Naive thymus-derived CD8-positive, alpha-beta T cell (primary cell): ENCODE data around the gene TRPV3. TPM values are rescaled to one million over a fixed set of nuclear protein-coding genes. Genes with fewer than 3 reads are reported as not detected.
"Not testable (repeated sequence)": the region's sequence is repeated elsewhere in the genome, so short reads cannot be mapped to it uniquely, and the experiment has no call there.

Experiments used
- ATAC-seq, 2 donors: fragments of 150-1000 bp; cut with Tn5 transposase in 1 of 2; sonication (Bioruptor Pico), chemical (Tn5 transposase) in 1 of 2; 1 replicate in 1 of 2; 2 replicates in 1 of 2; pipeline ENCODE4 v1.10.0; 2021; ENCODE audit warnings: mild to moderate bottlenecking in 2 of 2, moderate library complexity in 2 of 2
- POLR2A ChIA-PET: fragments of 350-600 bp; sonication (Branson Sonifier 250); formaldehyde crosslinking; loops from one replicate; lab custom pipeline; 2021; ENCODE audit warnings: antibody characterized with exemption; lab: Charles Lee
- DNase-seq, 10 donors: peaks; one replicate each; pipeline versions ENCODE4 v3.0.0 to v3.0.0-alpha.2; 2020 to 2022
- H3K27ac Mint-ChIP-seq, 10 donors: one replicate each; pipeline ENCODE4 v1.8.0; 2020 to 2022; ENCODE audit warnings: mild to moderate bottlenecking in 10 of 10, mixed read lengths in 10 of 10, moderate library complexity in 4 of 10, inconsistent platforms in 1 of 10
- H3K27me3 Mint-ChIP-seq, 5 donors: one replicate each; pipeline ENCODE4 v1.8.0; 2021 to 2022; ENCODE audit warnings: mixed read lengths in 5 of 5
- H3K36me3 Mint-ChIP-seq, 3 donors: one replicate each; pipeline ENCODE4 v1.8.0; 2020 to 2022; ENCODE audit warnings: mixed read lengths in 3 of 3, mild to moderate bottlenecking in 2 of 3, inconsistent platforms in 1 of 3
- H3K4me1 Mint-ChIP-seq, 4 donors: one replicate each; pipeline ENCODE4 v1.8.0; 2021 to 2022; ENCODE audit warnings: mixed read lengths in 4 of 4
- H3K4me3 Mint-ChIP-seq, 10 donors: one replicate each; pipeline ENCODE4 v1.8.0; 2020 to 2022; ENCODE audit warnings: mild to moderate bottlenecking in 10 of 10, mixed read lengths in 10 of 10, moderate library complexity in 6 of 10, inconsistent platforms in 1 of 10
- H3K9me3 Mint-ChIP-seq, 9 donors: one replicate each; pipeline ENCODE4 v1.8.0; 2020 to 2022; ENCODE audit warnings: mixed read lengths in 9 of 9, mild to moderate bottlenecking in 3 of 9, inconsistent platforms in 1 of 9, moderate library complexity in 1 of 9
- polyA plus RNA-seq, 3 donors: library from polyadenylated mRNA; unstranded; fragments of 300-500 nt; fragmentation: Illumina TruSeq; gene quantifications; one replicate each; pipeline ENCODE4 v1.2.3, GENCODE V29; 2021
- total RNA-seq, 8 experiments: library from RNA in 2 of 8; stranded (reverse) in 2 of 8; gene quantifications; one replicate each; pipeline ENCODE4 v1.2.3 and lab custom pipeline; 2021 to 2026

The TRPV3 gene
- total and polyA plus RNA-seq, 5 experiments from 2014 or later = 0.13 to 0.47 (median 0.38) TPM; not detected in 2

DNA sequence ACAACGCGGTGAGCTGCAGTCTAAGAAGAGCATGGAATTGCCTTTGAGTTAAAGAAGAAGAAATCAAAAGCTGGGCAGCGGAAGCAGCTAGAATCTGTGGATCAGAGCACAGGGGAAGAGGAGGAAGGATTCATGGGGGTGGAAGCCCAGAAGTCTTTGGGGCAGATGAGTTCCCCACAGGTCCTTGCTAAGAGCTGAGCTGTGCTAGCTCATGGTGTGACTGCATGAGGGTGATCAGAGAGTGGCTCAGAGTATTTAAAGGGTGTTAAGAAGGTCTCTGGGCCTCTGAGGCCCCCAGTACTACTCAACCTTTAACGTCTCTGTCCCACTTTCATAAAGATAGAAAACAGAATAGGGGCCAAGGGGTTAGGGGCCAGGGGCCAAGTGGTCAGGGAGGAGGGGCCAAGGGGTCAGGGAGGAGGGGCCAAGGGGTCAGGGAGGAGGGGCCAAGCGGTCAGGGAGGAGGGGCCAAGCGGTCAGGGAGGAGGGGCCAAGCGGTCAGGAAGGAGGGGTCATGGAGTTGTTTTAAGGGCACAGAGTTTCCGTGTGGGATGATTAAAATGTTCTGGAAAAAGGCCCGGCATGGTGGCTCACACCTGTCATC is 12.0 kb upstream of the TRPV3 start:
- ATAC-seq = no peak
- H3K36me3 Mint-ChIP-seq = peaks cover 0 to 20% (median 0%) of the 10 kb centered on the region in 3 donors
- H3K4me3 Mint-ChIP-seq = no peak overlapping the region
- H3K27me3 Mint-ChIP-seq = no peaks in the 10 kb centered on the region
- POLR2A ChIA-PET = no interaction called here
- DNase-seq = no peak
- peak overlapping the region in 1 of 10 donors; percentile 29 for H3K27ac Mint-ChIP-seq
- peaks cover 0 to 2% (median 0%) of the 10 kb centered on the region in 4 donors for H3K4me1 Mint-ChIP-seq
- H3K9me3 Mint-ChIP-seq = no peaks in the 10 kb centered on the region

DNA sequence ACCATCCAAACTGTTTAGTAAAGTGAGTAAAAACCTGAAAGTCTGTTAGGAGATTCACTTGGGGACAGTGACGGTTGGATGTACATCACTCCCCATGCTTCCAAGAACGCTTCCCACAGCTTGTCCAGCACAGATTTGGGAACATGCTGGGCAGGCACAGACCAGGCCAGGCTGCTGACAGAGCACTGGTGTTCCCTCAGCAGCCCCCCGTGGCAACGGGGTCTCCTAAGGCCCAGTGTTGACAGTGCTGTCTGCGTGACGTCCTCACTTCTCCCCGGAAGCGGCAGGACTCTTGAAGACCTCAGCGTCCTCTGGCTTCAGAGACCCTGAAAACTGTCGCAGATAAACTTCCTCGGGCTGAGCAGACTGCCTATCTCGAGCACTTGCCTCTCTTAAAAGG is 8.9 kb upstream of the TRPV3 start:
- POLR2A ChIA-PET = no interaction called here
- Mint-ChIP-seq H3K36me3 (peaks cover 0 to 20% (median 0%) of the 10 kb centered on the region in 3 donors), H3K27ac (no peak overlapping the region), H3K4me3 (no peak overlapping the region), H3K9me3 (peaks cover 0 to 1% (median 0%) of the 10 kb centered on the region in 9 donors), H3K27me3 (no peaks in the 10 kb centered on the region), H3K4me1 (peaks cover 0 to 2% (median 0%) of the 10 kb centered on the region in 4 donors)
- ATAC-seq (no peak), DNase-seq (no peak)

DNA sequence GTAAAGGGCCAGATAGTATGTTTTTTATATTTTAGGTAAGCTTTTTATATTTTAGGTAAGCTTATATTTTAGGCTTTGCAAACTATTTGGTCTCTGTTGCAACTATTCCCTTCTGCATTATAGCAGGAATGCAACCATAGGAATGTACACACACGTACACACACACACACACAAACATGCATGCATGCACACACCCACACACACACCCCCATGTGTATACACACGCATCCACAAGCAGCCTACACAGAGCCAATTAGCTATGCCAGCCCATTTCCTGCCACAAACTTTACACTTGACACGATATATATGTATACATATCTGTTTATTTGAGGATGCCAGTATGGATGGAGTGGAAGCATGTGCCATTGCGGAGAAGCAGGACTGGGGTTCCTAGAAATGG is 7.5 kb upstream of the TRPV3 start:
- peak overlapping the region in 1 of 10 donors; percentile 27 for H3K27ac Mint-ChIP-seq
- ATAC-seq = no peak
- H3K27me3 Mint-ChIP-seq = no peaks in the 10 kb centered on the region
- H3K36me3 Mint-ChIP-seq = peaks cover 0 to 16% (median 0%) of the 10 kb centered on the region in 3 donors
- no peak for DNase-seq
- POLR2A ChIA-PET = interaction anchor here (0.7 kb wide), 1 partner anchor 11 kb away, joined by 3 read pairs; no protein-coding TSS in a partner anchor
- H3K4me3 Mint-ChIP-seq = no peak overlapping the region
- H3K9me3 Mint-ChIP-seq = peaks cover 0 to 3% (median 0%) of the 10 kb centered on the region in 9 donors
- peaks cover 0 to 2% (median 0%) of the 10 kb centered on the region in 4 donors for H3K4me1 Mint-ChIP-seq

DNA sequence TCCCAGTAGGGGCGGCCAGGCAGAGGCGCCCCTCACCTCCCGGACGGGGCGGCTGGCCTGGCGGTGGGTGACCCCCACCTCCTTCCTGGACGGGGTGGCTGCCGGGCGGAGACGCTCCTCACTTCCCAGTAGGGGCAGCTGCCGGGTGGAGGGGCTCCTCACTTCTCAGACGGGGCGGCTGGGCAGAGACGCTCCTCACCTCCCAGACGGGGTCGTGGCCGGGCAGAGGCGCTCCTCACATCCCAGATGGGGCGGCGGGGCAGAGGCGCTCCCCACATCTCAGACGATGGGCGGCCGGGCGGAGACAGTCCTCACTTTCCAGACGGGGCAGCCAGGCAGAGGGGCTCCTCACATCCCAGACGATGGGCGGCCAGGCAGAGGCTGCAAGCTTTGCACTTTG is 6.6 kb upstream of the TRPV3 start:
- H3K4me3 Mint-ChIP-seq, DNase-seq, H3K27ac Mint-ChIP-seq, H3K27me3 Mint-ChIP-seq, ATAC-seq, H3K4me1 Mint-ChIP-seq, H3K9me3 Mint-ChIP-seq, POLR2A ChIA-PET: not testable (repeated sequence)
- peaks cover 0 to 12% (median 0%) of the 10 kb centered on the region in 3 donors for H3K36me3 Mint-ChIP-seq

DNA sequence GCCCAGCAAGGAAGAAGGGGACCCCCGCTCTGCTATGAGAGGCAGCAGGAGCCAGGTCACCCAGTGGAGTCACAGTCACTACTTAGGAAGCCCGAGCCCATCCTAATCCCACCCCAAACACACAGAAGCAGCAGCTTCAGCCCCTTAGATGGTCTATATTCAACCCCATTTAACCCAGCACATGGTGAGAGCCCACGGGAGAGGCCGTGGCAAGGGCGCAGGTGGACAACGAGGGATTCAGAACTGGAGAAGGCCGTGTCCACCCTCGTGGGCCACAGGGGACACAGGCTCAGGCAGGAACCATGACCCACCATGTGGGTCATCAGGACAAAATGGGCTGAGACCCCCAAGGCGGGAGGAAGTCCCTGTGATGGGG is 1.6 kb upstream of the TRPV3 start:
- Mint-ChIP-seq H3K4me1 (peaks cover 3 to 10% (median 5%) of the 10 kb centered on the region in 4 donors), H3K36me3 (no peaks in the 10 kb centered on the region), H3K27ac (no peak overlapping the region), H3K4me3 (no peak overlapping the region), H3K9me3 (peaks cover 0 to 3% (median 0%) of the 10 kb centered on the region in 9 donors), H3K27me3 (peaks cover 0 to 3% (median 0%) of the 10 kb centered on the region in 5 donors)
- ATAC-seq = no peak
- no peak for DNase-seq
- POLR2A ChIA-PET = no interaction called here

DNA sequence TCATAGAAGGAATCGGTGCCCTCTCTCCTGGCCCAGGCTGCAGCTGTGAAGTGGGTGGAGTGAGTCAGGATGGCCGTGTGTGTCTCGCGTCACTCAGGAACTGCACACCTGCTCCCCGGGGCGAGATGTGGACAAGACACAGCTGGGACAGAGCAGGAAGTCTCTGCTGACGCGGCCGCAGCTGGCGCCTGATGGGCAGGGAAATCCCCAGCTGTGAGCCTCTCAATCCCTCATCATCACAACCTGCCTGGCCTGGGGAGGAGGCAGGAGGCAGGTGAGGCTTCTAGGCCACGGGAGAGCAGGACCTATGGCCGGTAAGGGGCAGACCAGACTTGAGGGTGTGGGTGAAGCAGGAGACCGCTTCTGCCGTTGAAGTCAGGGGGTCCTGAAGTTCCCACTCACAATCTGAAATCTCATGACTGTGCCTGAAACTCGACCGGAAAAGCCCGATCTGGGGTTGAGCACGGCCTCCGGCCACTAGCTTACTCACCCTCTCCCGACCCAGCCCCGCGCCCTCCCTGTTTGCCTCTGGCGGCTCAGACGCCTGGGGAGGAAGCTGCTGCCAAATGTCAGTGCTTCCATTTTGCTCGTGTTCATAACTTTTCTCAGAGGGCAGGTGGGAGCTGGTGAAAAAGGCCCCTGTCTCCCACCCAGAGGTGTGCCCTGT is 1.1 kb upstream of the TRPV3 start:
- Mint-ChIP-seq H3K4me3 (no peak overlapping the region), H3K27ac (peak overlapping the region in 1 of 10 donors; percentile 56), H3K36me3 (no peaks in the 10 kb centered on the region), H3K27me3 (peaks cover 0 to 6% (median 3%) of the 10 kb centered on the region in 5 donors), H3K9me3 (peaks cover 0 to 3% (median 0%) of the 10 kb centered on the region in 9 donors), H3K4me1 (peaks cover 3 to 10% (median 5%) of the 10 kb centered on the region in 4 donors)
- POLR2A ChIA-PET = no interaction called here
- ATAC-seq = peak; percentile 42 to 59
- no peak for DNase-seq

DNA sequence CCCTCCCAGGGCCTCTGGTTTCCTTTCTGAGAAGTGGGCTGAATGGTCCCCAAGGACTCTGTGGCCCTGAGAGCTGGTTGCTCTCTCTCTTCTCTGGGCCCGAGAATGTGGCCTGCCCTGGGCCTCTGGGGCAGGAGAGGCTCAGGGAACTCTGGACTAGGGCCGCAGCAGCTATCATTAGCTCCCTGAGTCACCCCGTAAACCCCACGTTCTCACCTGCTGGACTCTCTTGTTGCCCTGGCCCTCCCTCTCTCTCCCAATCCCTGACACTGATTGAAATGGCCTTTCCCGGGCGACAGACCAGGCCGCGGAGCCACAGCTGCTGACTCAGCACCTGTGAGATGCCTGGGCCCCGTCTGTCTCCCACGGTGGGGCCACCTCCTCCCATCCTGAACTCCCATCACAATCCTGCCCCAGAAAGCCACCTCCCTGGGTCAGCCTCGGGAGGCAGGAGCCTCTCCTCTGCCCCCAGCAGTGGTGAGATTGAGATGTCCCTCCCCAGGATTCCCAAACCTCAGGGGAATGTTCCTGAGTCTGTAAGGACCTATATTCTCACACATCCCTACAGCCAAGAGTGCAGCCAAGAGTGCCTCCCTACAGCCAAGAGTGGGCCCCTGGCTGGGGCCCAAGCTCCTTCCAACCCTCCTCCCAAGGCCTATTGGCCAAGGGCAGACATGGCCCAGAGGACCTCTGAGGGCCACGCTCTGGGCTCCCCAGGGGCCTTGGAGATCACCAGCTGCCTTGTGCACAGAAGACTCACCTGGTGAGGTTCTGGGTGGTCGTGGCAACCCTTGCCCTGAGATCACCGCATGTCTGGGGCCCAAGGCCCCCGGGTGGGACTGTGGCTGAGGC is 470 bp downstream of the TRPV3 start:
- ATAC-seq = no peak
- Mint-ChIP-seq H3K36me3 (no peaks in the 10 kb centered on the region), H3K27me3 (peaks cover 0 to 16% (median 10%) of the 10 kb centered on the region in 5 donors), H3K4me1 (peaks cover 3 to 10% (median 5%) of the 10 kb centered on the region in 4 donors), H3K27ac (no peak overlapping the region), H3K4me3 (no peak overlapping the region), H3K9me3 (peaks cover 0 to 3% (median 0%) of the 10 kb centered on the region in 9 donors)
- no peak for DNase-seq
- POLR2A ChIA-PET = no interaction called here

DNA sequence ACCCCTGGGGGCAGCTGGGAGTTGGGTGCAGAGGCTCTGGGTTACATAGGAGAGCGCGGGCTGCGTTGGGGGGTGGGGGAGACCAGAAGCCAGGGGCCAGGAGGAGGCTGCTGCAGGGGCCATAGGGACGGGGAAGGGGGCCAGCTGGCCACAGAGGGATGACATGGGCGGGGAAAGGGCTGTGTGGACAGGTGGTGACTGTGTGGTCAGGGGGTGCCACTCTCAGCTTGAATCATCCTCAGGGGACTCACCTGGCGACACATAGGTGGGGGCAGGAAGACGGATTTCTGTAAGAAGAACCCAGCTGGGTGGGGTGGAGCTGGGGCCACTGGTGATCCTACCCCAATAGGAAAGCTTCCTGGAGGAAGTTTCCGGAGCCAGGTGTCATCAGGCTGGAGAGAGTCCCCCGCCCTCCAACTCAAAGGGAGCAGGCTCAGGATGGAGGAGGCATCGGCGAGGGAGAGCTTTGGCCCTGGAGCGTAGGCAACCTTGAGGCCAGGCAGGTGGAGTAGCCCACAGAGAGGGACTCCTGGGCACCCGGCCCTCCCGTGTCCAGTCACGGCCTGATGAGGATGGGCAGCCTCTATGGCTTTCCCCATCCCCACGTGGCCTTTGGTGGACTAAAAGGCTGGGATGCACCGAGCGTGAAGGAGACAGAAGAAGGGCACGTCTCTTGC is 1.2 kb downstream of the TRPV3 start:
- H3K4me3 Mint-ChIP-seq = no peak overlapping the region
- DNase-seq (no peak), ATAC-seq (no peak)
- H3K27me3 Mint-ChIP-seq = peaks cover 0 to 16% (median 10%) of the 10 kb centered on the region in 5 donors
- H3K36me3 Mint-ChIP-seq = no peaks in the 10 kb centered on the region
- peaks cover 3 to 10% (median 5%) of the 10 kb centered on the region in 4 donors for H3K4me1 Mint-ChIP-seq
- H3K27ac Mint-ChIP-seq = no peak overlapping the region
- H3K9me3 Mint-ChIP-seq = peaks cover 0 to 3% (median 0%) of the 10 kb centered on the region in 9 donors
- POLR2A ChIA-PET = no interaction called here

DNA sequence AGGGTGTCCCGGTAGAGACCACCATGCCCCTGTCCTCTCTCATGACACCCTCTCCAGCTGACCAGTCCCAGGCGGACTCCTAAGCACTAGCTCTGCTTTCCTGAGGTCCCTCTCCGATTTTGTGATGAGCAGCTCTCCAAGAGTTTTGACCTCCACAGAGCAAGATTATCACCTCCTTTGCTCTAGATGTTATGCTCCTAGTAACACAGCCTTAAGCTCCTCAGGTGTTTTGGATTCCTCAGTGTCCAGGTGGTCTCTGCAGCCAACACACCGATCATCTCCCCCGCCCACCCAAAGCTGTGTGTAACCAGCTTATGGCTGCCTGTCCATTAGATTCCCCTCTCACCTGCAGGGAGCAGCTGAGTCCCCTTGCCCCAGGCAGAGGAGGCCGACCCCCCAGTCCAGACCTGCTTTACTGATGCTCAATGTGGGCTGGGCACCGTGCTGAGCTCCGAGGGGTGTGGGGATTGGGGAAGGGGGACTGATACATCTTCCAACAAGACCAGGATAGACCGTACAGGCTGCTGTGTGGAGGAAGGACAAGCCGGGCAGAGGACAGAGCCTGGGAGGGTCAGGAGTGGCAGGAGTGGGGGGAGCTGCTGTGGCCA is 2.3 kb downstream of the TRPV3 start:
- H3K4me1 Mint-ChIP-seq = peaks cover 3 to 10% (median 5%) of the 10 kb centered on the region in 4 donors
- no peak for ATAC-seq
- no peaks in the 10 kb centered on the region for H3K36me3 Mint-ChIP-seq
- POLR2A ChIA-PET = no interaction called here
- DNase-seq = no peak
- peaks cover 0 to 16% (median 10%) of the 10 kb centered on the region in 5 donors for H3K27me3 Mint-ChIP-seq
- H3K9me3 Mint-ChIP-seq = no peaks in the 10 kb centered on the region
- H3K27ac Mint-ChIP-seq = peak overlapping the region in 1 of 10 donors; percentile 62
- H3K4me3 Mint-ChIP-seq = no peak overlapping the region

DNA sequence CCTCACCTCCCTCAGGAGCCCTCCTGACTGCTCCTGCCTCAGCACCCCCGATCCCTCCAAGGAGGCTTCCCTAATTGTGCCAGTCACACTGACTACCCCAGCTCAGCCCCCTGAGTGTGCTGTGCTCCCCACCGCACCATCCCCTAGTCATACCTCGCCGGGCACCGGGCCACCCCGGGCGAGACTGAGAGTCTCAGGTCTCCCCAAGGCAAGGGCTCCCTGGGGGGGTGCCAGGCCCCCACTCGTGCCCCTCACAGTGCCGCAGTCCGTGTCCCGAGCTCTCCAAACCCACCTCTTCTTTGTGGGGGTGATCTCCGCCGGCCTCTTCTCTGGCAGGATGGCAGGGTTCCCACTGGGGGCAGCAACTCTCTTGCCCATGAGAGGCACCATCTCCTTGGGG is 3.2 kb downstream of the TRPV3 start:
- POLR2A ChIA-PET = interaction anchor here (0.6 kb wide), 1 partner anchor 11 kb away, joined by 3 read pairs; no protein-coding TSS in a partner anchor
- H3K9me3 Mint-ChIP-seq = peaks cover 0 to 7% (median 0%) of the 10 kb centered on the region in 9 donors
- H3K36me3 Mint-ChIP-seq = no peaks in the 10 kb centered on the region
- H3K27me3 Mint-ChIP-seq = peaks cover 0 to 19% (median 10%) of the 10 kb centered on the region in 5 donors
- no peak overlapping the region for H3K27ac Mint-ChIP-seq
- H3K4me3 Mint-ChIP-seq = no peak overlapping the region
- ATAC-seq = no peak
- DNase-seq = no peak
- H3K4me1 Mint-ChIP-seq = peaks cover 3 to 10% (median 5%) of the 10 kb centered on the region in 4 donors

DNA sequence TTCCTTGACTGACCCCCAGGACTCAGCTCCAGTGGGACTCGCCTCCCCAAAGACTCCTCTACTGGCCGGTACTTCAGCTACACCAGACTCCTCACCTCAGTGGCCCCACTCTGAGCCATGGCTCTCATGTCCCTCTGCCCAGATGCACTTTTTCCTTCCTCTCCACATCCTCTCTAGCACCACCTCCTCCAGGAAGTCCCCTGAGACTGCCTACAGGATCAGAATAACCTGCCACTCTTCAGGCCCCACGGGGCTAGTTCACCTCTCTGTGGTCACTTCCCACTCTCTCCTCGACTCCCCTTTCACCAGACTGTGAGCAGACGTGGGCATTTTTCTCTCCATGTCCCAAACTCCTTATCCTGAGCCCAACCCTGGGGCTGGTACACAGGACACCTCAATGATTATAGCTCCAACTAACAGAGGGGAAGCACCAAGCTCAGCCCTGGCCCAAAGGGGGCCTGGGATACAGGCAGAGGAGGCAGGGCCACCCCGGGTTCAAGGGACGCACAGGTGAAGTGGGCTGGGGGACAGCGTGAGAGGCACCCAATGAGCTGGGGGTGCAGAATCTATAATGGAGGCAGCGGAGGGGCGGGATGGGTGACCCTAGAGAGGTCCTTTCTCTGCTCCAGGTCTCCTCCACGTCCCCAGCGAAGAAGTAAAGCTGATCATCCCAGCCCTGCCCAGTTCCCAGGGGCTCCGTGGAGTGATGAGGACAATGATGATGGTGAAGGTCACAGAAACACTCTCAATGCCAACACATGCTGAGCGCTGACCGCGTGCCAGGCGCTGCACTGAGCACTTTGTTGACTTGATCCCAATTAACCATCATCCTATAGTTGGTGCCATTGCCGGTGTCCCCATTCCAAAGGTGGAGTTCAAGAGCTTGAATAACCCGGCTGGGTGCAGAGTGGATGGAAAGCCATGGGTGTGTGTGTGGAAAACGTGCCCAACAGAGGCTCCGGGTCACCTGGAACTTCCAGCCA is 3.9 kb downstream of the TRPV3 start:
- H3K4me3 Mint-ChIP-seq = no peak overlapping the region
- no peak for DNase-seq
- H3K27me3 Mint-ChIP-seq = peaks cover 0 to 19% (median 10%) of the 10 kb centered on the region in 5 donors
- peaks cover 3 to 10% (median 5%) of the 10 kb centered on the region in 4 donors for H3K4me1 Mint-ChIP-seq
- H3K9me3 Mint-ChIP-seq = peaks cover 0 to 12% (median 0%) of the 10 kb centered on the region in 9 donors
- peak overlapping the region in 1 of 10 donors; percentile 25 for H3K27ac Mint-ChIP-seq
- no peaks in the 10 kb centered on the region for H3K36me3 Mint-ChIP-seq
- ATAC-seq = no peak
- POLR2A ChIA-PET = interaction anchor here (0.6 kb wide), 2 partner anchors 12 to 29 kb away, joined by 3 read pairs; no protein-coding TSS in a partner anchor
